ENCODE results near the gene TMEM82. TPM values are rescaled to one million over a fixed set of nuclear protein-coding genes. Genes with fewer than 3 reads are reported as not detected.
A peak's percentile ranks its signal among the peaks of the same experiment; 100 is the strongest.

The TMEM82 gene
- total RNA-seq, 1 donor from 2014 or later = not detected

DNA sequence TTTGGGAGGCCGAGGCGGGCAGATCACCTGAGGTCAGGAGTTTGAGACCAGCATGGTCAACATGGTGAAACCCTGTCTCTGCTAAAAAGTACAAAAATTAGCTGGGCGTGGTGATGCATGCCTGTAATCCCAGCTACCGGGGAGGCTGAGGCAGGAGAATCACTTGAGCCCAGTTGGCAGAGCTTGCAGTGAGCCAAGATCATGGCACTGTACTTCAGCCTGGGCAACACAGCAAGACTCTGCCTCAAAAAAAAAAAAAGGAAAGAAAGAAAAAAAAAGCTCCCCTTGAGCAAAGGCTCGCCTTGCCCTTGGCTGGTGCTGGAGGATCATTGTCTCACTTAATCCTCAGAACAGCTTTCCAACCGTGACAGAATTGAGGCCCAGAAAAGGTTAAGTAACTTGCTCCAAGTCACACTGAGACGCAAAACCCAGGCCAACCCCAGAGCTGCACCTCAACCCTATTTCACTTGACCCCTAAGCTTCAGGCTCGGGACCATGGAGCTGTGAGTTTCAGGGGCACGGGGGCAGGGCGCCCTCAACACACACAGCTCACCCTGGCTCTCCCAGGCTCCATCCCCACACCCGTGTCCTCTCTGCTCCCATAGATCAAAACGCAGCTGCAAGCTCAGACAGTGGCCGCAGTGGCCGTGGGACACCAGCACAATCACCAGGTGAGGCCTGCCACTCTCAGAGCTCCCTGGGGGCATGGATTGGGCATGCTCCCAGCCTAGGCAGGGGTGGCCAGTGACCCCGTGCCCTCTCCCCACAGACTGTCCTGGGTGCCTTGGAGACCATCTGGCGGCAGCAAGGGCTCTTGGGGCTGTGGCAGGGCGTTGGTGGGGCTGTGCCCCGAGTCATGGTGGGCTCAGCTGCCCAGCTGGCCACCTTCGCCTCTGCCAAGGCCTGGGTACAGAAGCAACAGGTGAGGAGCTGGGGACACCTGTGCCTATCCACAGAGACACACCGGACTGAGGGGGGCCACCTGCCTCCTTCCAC is 4.7 kb upstream of the TMEM82 start:
- no peak for DNase-seq (ENCODE audit: low spot score)
- H3K27me3 Mint-ChIP-seq (ENCODE audit: low read depth) = no peaks in the 10 kb centered on the region
- H3K36me3 Mint-ChIP-seq (ENCODE audit: low read depth) = peaks cover 7% of the 10 kb centered on the region
- H3K4me3 Mint-ChIP-seq (ENCODE audit: unreplicated experiment) = no peak overlapping the region
- no peaks in the 10 kb centered on the region for H3K9me3 Mint-ChIP-seq (ENCODE audit: low read depth)
- H3K4me1 Mint-ChIP-seq (ENCODE audit: low read depth) = peaks cover 7% of the 10 kb centered on the region
- TF ChIP-seq, protein P1, sequence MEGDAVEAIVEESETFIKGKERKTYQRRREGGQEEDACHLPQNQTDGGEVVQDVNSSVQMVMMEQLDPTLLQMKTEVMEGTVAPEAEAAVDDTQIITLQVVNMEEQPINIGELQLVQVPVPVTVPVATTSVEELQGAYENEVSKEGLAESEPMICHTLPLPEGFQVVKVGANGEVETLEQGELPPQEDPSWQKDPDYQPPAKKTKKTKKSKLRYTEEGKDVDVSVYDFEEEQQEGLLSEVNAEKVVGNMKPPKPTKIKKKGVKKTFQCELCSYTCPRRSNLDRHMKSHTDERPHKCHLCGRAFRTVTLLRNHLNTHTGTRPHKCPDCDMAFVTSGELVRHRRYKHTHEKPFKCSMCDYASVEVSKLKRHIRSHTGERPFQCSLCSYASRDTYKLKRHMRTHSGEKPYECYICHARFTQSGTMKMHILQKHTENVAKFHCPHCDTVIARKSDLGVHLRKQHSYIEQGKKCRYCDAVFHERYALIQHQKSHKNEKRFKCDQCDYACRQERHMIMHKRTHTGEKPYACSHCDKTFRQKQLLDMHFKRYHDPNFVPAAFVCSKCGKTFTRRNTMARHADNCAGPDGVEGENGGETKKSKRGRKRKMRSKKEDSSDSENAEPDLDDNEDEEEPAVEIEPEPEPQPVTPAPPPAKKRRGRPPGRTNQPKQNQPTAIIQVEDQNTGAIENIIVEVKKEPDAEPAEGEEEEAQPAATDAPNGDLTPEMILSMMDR (IDR thresholded peaks at IDR 0.05) = no peak
- H3K27ac Mint-ChIP-seq (ENCODE audit: unreplicated experiment) = no peak overlapping the region

DNA sequence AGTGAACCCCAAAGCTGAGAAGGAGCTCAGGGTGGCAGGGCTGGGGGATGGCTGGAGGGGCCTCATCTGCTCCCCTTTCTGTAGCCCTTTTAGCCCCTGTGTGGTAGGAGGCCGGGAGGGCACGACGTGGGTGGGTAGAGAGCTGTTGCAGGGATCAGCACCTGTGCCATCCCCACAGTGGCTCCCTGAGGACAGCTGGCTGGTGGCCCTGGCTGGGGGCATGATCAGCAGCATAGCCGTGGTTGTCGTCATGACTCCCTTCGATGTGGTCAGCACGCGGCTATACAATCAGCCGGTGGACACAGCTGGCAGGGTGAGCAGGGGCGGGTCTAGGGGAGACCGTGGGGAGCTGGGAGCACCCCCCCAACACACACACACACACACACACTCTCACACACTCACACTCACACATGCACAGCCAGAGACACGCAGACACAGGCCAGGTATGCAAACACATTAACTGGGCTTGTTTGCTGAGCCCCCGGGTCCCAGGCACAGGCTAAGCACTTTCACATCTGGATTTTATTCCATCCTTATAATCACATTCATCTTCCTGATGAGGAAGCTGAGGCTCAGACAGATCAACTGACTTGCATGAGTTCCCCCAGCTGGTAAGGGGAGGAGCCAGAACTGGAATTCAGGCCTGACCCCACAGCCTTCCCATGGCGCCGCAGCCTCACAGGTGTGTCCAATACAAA is 3.7 kb upstream of the TMEM82 start:
- no peaks in the 10 kb centered on the region for H3K9me3 Mint-ChIP-seq (ENCODE audit: low read depth)
- peaks cover 7% of the 10 kb centered on the region for H3K4me1 Mint-ChIP-seq (ENCODE audit: low read depth)
- H3K27ac Mint-ChIP-seq (ENCODE audit: unreplicated experiment) = no peak overlapping the region
- TF ChIP-seq, protein P1 (IDR thresholded peaks at IDR 0.05) = no peak
- no peak overlapping the region for H3K4me3 Mint-ChIP-seq (ENCODE audit: unreplicated experiment)
- H3K27me3 Mint-ChIP-seq (ENCODE audit: low read depth) = no peaks in the 10 kb centered on the region
- DNase-seq (ENCODE audit: low spot score) = no peak
- H3K36me3 Mint-ChIP-seq (ENCODE audit: low read depth) = peaks cover 2% of the 10 kb centered on the region

DNA sequence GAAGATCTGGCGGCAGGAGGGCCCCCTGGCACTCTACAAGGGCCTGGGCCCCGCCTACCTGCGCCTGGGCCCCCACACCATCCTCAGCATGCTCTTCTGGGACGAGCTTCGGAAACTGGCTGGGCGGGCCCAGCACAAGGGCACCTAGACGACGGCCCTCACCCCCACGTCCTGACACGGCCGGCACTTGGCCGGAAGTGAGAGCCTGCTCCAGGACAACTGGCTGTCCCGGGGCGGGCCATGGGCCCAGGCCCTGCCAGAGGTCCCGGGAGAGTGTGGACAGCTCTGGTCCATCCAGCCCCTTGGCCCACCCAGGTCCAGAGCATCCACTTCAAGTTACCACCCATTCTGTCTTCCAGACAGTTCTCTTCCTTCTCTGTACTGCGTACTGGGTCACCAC is 3.0 kb upstream of the TMEM82 start:
- no peak overlapping the region for H3K4me3 Mint-ChIP-seq (ENCODE audit: unreplicated experiment)
- no peak overlapping the region for H3K27ac Mint-ChIP-seq (ENCODE audit: unreplicated experiment)
- H3K4me1 Mint-ChIP-seq (ENCODE audit: low read depth) = peaks cover 7% of the 10 kb centered on the region
- H3K36me3 Mint-ChIP-seq (ENCODE audit: low read depth) = peaks cover 2% of the 10 kb centered on the region
- H3K27me3 Mint-ChIP-seq (ENCODE audit: low read depth) = no peaks in the 10 kb centered on the region
- TF ChIP-seq, protein P1 (IDR thresholded peaks at IDR 0.05) = no peak
- no peaks in the 10 kb centered on the region for H3K9me3 Mint-ChIP-seq (ENCODE audit: low read depth)
- DNase-seq (ENCODE audit: low spot score) = no peak

DNA sequence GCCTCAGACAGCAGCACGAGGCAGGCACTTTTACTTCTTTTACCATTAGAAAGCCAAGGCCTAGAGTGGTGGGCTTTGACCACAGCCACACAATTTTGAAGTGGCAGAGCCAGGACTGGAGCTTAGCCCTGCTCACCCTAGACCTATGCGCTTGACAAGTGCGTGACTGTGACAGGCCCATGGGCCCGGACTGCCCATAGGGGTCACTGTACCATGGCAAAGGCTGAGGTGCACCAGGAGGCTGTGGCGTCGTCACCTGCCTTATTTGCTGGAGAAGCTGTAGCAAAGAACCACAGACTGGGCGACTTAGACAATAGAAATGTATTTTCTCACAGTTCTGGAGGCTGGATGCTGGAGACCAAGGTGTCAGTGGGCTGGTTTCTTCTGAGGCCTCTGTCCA is 2.6 kb upstream of the TMEM82 start:
- Mint-ChIP-seq H3K4me3 (ENCODE audit: unreplicated experiment) (no peak overlapping the region), H3K27ac (ENCODE audit: unreplicated experiment) (no peak overlapping the region), H3K4me1 (ENCODE audit: low read depth) (peaks cover 7% of the 10 kb centered on the region), H3K27me3 (ENCODE audit: low read depth) (no peaks in the 10 kb centered on the region), H3K9me3 (ENCODE audit: low read depth) (no peaks in the 10 kb centered on the region), H3K36me3 (ENCODE audit: low read depth) (peaks cover 2% of the 10 kb centered on the region)
- TF ChIP-seq, protein P1 (IDR thresholded peaks at IDR 0.05) = peak; percentile 49
- DNase-seq (ENCODE audit: low spot score) = no peak
